ENCODE results near the gene DDI2.

GRCh38 chr1:15691434-15692032 is 74.3 kb downstream of the DDI2 start:
- TF ChIP-seq CTCF (conservative IDR thresholded peaks at IDR 0.05; ENCODE audit: low read length), result no peak
- TF ChIP-seq EZH2phosphoT487 (IDR thresholded peaks at IDR 0.05; ENCODE audit: borderline replicate concordance, low read depth, low read length), result no peak
